Activated CD4-positive, alpha-beta T cell treated with anti-CD3 and anti-CD28 coated beads for 4 hours (primary cell): ENCODE results near the gene ITLN2.
"Not testable (repeated sequence)": the region's sequence is repeated elsewhere in the genome, so short reads cannot be mapped to it uniquely, and the experiment has no call there.

Experiments
- DNase-seq, 2 donors: peaks; one replicate each; pipeline ENCODE4 v3.0.0-alpha.2; 2020

Gene ITLN2

DNA sequence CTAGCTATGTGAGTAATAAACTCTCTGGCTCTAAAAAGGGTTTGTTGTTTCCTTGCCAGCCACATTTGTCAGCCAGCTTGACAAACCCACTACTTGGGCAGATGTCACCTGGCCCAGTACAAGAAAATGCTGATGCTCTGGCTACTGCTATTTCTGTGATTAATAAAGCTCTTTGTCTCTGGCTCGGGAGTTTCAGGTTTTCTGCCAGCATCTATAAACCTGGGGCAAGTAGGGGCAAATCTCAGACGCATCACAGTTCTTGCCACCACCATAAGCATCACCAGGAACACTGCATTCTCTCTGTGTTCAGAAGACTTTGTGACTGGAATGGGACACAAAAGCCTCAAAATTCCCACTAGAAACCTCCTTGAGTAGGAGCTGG, 2.5 kb downstream of the ITLN2 start:
- no peak for DNase-seq

DNA sequence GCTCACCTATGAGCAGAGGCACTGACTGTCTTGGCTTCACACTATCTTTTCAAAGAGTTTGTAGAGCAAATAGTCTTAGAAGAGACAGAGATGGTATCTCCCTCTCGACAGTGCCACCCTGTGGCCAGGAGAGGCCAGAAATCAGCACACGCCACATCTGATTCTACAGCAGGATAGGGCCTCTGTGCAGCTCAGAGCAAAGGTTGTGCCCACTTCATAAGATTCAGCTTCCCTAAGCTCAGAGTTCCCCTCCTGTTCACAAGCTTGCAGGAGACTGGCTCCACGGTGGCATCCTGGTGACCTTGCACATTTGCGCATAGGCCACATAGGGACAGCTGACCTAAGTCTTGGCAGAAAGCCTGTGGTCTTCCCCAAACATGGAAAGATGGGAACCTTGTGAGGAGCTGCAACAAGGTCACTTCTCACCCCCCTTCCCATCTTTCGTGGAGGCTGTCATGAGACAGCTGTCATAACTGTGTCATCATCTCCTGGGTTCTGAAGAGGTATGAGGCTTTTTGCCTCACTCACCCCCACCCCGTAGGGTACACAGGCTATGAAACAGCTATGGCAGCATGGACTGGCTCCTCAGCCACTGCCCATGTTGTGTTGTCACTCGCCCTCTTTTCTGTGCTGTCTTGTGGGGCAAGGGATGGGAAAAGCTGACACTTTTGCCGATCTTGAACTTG, 3.0 kb downstream of the ITLN2 start:
- peak; percentile 51 to 73 for DNase-seq

DNA sequence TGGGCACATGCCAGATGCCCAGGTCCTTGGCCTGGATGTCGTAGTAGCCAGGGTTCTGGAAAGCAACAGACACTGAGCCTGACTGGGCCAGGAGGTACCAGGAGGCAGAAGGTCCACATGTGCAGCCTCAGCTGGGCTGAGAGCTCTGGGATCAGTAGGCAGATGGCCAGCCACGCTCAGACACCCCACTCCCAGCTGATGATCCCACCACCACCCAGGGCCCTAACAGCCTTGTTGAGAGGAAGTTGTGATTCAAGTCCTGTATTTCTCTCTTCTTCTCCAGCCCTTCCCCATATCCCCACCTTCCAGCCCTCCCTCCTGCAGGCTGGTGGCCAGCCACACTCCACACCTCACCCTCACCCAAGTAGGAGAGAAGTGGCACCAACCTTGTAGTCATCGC, 4.0 kb downstream of the ITLN2 start:
- DNase-seq, result no peak

DNA sequence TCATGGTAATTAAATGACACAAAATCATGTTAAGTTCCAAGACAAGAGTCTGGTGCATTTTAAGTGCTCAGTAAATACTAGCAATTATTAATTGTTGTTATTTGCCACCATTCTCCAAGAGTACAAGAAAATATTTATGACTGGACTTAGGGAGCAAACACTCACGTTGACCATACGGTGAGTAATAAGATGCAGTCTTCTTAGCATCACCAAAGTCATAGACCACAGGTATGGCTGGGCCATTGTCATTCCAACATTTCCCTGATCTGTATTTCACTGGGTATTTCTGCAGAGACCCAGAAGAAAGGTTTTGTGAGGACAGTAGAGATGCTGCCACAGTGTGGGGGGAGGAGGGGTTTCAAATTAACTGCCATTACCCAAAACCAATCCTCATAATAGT, 4.7 kb downstream of the ITLN2 start:
- no peak for DNase-seq

DNA sequence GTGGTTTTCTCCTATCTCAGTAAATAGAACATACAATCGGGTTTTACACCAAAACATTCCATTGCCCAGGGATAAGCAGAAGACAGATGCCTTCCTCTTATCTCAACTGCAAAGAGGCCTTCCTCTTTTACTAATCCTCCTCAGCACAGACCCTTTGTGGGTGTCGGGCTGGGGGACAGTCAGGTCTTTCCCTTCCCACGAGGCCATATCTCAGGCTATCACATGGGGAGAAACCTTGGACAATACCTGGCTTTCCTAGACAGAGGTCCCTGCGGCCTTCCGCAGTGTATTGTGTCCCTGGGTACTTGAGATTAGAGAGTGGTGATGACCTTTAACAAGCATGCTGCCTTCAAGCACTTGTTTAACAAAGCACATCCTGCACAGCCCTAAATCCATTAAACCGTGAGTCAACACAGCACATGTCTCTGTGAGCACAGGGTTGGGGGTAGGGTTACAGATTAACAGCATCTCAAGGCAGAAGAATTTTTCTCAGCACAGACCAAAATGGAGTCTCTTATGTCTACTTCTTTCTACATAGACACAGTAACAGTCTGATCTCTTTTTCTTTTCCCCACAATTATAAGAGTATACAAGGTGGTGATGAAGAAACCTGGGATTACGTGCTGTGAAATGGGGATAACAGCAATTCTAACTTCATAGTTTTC, 5.3 kb downstream of the ITLN2 start:
- not testable (repeated sequence) for DNase-seq

DNA sequence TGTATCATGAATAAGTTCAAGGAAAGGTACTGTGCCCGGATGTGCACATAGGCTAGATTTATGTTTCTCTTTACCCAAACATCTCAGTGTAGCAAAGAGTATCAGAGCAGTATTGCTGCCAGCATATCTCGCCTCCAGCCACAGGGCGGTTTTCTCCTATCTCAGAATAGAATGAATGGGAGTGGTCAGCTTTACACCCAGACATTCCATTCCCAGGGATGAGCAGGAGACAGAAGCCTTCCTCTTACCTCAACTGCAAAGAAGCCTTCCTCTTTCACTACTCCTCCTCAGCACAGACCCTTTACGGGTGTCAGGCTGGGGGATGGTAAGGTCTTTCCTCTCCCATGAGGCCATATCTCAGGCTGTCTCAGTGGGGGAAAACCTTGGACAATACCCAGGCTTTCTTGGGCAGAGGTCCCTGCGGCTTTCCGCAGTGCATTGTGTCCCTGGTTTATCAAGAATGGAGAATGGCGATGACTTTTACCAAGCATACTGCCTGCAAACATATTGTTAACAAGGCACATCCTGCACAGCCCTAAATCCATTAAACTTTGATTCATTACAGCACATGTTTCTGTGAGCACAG, 7.3 kb downstream of the ITLN2 start:
- DNase-seq, result not testable (repeated sequence)

DNA sequence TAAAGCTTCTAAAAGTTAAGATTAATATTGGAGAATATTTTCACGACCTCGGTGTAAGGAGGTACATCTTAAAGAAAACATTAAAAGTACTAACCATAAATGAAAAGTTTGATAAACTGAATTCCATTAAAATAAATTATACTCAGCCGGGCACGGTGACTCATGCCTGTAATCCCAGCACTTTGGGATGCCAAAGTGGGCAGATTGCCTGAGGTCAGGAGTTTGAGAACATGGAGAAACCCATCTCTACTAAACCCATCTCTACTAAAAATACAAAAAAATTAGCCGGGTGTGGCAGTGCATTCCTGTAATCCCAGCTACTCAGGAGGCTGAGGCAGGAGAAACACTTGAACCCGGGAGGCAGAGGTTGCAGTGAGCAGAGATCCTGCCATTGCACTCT, 8.7 kb downstream of the ITLN2 start:
- DNase-seq, result not testable (repeated sequence)

DNA sequence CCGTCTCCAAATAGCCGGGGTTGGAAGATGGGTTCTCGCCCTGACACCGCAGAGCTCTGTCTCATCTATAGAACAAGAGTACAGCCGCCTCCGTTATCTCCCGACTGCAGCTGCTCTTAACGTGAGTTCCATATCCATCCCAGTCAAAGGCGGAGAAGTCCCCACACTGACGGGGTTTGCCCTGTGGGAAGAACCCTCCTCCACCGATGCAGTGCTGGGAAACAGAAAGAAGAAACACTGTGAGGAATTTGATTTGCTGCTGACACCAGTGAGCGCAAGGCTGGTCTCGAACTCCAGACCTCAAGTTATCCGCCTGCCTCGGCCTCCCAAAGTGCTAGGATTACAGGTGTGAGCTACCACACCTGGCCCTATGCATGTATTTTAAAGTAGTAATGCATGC, 9.5 kb downstream of the ITLN2 start:
- DNase-seq, result no peak

DNA sequence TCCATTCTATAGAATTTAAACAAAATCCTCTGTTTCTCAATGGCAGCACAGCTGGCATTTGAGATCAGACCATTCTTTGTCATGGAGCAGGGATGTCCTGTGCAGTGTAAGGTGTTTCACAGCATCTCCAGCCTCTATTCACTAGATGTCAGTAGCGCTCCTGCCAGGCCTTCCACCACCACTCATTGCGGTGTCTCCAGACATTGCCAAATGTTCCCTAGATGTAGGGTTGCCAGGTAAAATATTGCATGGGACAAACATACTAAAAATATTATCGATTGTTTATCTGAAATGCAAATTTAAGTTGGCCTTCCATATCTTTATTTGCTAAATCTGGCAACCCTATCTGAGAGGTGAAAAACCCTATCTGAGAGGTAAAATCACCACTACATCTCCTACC, 11.7 kb downstream of the ITLN2 start:
- DNase-seq, result no peak

DNA sequence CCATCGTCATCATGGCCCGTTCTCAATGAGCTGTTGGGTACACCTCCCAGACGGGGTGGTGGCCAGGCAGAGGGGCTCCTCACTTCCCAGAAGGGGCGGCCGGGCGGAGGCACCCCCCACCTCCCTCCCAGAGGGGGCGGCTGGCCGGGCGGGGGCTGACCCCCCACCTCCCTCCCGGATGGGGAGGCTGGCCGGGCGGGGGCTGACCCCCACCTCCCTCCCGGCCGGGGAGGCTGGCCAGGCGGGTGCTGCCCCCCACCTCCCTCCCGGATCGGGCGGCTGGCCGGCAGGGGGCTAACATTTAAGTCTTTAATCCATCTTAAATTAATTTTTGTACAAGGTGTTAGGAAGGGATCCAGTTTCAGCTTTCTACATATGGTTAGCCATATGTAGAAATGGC, 17.9 kb downstream of the ITLN2 start:
- not testable (repeated sequence) for DNase-seq

DNA sequence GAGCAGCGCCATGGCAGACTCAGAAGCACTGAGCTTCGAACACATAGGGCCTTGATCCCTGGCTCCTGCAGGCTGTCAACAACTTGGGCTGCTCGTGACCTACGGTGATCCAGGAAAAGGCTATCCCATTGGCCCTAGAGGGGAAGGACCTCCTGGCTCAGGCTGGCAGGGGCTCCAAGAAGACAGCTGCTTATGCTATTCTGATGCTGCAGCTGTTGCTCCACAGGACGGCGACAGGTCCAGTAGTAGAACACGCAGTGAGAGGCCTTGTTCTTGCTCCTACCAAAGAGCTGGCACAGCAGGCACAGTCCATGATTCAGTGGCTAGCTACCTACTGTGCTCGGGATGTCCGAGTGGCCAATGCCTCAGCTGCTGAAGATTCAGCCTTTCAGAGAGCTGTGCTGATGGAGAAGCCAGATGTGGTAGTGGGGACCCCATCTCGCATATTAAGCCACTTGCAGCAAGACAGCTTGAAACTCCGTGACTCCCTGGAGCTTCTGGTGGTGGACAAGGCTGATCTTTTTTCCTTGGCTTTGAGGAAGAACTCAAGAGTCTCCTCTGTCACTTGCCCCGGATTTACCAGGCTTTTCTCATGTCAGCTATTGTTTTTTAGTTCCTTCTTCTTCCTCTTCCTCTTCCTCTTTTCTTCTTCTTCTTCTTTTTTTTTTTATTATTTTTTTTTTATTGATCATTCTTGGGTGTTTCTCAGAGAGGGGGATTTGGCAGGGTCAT, 18.9 kb downstream of the ITLN2 start:
- DNase-seq, result no peak

DNA sequence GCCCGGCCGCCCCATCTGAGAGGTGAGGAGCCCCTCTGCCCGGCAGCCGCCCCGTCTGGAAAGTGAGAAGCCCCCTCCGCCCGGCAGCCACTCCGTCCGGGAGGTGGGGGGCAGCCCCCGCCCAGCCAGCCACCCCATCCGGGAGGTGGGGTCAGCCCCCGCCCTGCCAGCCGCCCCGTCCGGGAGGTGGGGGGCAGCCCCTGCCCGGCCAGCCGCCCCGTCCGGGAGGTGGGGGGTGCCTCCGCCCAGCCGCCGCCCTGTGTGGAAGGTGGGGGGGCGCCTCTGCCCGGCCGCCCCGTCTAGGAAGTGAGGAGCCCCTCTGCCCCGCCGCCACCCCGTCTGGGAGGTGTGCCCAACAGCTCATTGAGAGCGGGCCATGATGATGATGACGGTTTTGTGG, 21.3 kb downstream of the ITLN2 start:
- not testable (repeated sequence) for DNase-seq

DNA sequence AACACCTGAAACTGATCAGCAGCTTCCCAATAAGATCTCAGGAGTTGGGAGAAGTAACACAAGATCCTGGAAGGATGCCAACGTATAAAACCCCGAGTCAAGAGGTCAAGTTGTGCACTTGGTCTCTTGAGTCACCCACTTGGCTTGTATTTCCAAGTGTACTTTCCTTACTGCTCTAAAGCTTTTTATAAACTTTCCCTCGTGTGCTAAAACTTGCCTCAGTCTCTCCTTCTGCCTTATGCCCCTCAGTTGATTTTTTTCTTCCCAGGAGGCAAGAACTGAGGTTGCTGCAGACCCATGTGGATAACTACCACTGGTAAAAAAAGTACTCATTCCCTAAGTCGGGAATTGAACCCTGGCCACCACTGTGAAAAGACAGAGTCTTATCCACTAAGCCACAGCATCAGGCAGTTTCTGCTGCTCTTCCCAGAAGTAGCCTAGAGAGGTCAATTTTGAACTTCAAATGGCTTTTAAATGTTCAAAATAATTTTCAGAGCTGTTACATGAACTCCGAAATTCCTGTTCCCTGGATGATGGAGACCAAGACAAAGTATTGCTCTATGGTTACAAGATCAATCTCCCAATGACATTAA, 28.9 kb downstream of the ITLN2 start:
- DNase-seq, result no peak

DNA sequence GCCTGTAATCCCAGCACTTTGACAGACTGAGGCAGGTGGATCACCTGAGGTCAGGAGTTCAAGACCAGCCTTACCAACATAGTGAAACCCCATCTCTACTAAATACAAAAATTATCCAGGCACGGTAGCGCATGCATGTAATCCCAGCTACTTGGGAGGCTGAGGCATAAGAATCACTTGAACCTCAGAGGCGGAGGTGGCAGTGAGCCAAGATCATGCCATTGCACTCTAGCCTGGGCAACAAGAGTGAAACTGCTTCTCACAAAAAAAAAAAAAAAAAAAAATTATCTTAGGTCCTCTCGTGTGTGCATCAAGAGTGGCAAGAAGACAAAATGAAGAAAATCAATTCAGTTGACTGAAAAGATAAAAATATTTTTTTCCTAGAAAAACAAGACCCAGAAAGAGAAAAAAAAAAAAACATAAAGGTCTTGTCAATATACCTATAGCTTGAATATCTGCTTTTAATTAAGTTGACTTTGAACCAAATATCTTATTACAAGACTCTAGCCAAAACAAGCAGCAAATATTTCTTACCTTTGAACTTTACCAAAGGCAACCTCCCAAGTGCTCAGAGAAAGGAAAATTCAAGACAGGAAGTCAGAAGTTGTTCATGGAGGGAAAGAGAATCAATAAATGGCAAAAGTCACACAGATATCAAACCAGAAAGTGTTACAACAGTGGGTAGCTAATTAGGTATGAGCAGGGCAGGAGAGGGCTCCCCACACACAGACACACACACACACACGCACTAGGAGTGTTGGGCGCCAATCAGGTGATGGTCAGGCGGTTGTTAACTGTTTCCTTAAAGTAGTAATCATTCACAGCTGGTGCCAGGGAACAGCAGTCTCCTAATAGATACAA, 29.6 kb downstream of the ITLN2 start:
- DNase-seq, result no peak

DNA sequence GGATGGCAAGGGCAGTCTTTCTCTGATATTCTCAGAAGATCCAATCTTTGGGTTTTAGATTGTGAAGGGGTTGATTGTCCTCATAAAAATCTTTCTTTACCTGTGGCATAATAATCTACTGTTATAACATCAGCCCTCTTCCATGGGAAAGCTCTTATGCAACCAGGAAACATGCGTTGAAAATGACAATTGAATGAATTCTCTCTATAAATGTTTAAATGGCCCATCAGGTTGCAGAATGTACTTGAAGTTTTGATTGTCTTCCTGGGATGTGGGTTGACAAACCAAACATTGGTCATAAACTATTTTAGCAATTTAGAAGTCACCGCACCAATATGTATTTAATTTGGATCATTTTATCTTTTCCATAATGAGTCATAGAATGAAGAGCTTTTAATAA, 37.9 kb downstream of the ITLN2 start:
- DNase-seq, result no peak

DNA sequence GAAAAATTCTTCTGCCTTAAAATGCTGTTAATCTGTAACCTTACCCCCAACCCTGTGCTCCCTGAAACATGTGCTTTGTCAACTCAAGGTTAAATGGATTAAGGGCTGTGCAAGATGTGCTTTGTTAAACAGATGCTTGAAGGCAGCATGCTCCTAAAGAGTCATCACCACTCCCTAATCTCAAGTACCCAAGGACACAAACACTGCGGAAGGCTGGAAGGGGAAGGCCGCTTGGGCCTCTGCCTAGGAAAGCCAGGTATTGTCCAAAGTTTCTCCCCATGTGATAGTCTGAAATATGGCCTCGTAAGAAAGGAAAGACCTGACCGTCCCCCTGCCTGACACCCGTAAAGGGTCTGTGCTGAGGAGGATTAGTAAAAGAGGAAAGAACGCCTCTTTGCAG, 41.4 kb downstream of the ITLN2 start:
- DNase-seq, result not testable (repeated sequence)

DNA sequence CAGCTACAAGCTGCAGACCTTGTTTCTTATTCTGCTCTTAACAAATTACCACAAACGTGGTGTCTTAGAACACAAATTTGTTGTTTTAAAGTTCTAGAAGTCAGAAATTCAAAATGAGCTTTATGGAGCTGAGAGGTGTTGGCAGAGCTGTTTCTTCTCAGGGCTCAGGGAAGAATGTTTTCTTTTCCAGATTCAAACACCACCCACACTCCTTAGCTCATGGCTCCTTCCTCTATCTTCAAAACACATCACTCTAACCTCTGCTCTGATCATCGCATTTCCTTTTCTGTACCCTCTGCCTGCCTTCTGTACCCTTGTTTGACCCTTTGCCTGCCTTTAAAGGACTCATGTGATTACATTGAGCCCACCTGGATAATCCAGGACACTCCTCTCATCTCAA, 42.7 kb downstream of the ITLN2 start:
- DNase-seq, result no peak

DNA sequence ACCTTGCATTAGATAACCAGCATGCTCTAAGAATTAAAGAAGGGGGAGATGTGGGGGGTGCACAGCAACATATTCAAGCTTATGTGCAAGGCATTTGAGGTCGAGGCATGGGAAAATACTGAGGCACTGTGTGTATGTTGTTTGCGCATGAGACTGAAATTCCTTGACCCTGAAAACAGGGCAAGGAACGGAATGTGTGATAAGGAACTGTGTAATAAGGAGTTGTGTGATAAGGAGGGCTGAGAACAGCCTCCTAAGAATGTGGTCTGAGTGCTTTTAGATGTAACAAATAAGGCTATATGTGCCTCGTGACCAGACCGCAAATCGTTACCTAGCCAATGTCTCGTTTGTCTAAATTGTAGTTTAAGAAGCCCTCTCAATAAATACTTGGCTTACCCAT, 43.2 kb downstream of the ITLN2 start:
- no peak for DNase-seq

DNA sequence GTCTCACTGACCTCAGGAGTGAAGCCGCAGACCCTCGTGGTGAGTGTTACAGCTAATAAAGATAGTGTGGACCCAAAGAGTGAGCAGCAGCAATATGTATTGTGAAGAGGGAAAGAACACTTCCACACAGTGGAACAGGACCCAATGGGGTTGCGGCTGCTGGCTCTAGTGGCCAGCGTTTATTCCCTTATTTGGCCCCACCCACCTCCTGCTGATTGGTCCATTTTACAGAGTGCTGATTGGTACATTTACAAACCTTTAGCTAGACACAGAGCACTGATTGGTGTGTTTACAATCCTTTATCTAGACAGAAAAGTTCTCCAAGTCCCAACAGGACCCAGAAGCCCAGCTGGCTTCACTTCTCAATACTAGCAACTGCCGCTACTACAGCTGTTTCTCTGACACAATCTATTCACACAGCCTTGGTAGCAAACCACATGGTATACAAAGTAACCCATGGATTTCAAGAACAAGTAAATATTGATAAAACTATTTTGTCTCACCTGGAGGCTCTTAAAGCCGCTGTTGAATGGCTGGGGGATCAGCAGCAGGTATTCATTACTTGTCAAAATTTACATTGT, 44.3 kb downstream of the ITLN2 start:
- no peak for DNase-seq

DNA sequence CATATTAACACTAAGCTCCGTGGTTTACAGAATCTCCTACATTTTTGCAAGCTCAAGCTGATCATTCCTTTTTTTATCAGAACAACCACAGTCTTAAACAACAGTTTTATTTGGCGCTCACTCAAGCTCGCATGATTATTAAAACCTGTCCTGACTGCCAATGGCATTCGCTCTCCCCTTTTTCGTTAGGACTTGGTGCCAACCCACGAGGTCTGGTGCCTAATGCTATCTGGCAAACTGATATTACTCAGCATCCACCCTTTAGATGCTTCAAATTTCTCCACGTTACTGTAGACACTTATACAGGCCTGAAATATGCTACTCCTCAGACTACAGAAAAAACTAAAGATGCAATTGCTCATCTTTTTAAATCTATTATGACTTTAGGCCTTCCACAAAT, 46.6 kb downstream of the ITLN2 start:
- DNase-seq, result no peak

DNA sequence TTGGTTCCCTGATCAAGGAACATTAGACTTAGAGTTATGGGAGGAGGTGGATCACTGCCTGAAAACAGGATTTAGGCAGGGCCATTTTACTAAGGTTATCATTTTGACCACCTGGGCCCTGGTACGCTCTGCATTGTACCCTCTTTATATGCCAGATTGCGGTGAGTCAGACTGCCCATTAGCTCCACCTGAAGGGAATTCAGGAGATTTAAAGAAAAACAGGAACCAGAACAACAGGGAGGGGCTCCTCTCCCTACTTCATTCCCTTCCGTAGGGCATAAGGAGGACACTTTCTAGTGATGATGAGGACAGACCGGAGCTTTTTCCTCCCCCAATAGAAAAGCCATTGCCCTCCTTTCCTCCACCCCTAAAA, 49.0 kb downstream of the ITLN2 start:
- DNase-seq, result no peak
